Right lobe of liver (tissue), 6 donors: ENCODE measurements around the gene LDLRAD4. TPM values are rescaled to one million over a fixed set of nuclear protein-coding genes. Genes with fewer than 3 reads are reported as not detected.

Experiments
- ATAC-seq, 4 donors: fragments of 200-7000 bp; cut with Tn5 transposase; one replicate each; pipeline ENCODE4 v1.9.1; 2020; ENCODE audit warnings: mild to moderate bottlenecking in 4 of 4, moderate library complexity in 4 of 4
- DNase-seq, 3 donors: peaks; one replicate each; pipeline ENCODE4 v3.0.0-alpha.2; 2020
- H3K27ac ChIP-seq, 3 donors: fragments of 200-600 bp; one replicate each; pipeline ENCODE4 v1.8.0; 2022
- H3K27me3 ChIP-seq, 2 donors: fragments of 200-600 bp; one replicate each; pipeline ENCODE4 v1.8.0; 2022
- H3K36me3 ChIP-seq, 4 donors: fragments of 200-600 bp; sonication (generic) in 1 of 4; one replicate each; pipeline versions ENCODE4 v1.5.1 to v1.8.0; 2017 to 2022; ENCODE audit warnings: control low read depth in 1 of 4
- H3K4me1 ChIP-seq, 4 donors: fragments of 200-600 bp; sonication (generic) in 1 of 4; one replicate each; pipeline versions ENCODE4 v1.5.1 to v1.8.0; 2017 to 2022; ENCODE audit warnings: control low read depth in 1 of 4
- H3K4me3 ChIP-seq, 3 donors: fragments of 200-600 bp; one replicate each; pipeline ENCODE4 v1.8.0; 2022
- H3K9me3 ChIP-seq, 4 donors: fragments of 200-600 bp; sonication (generic) in 1 of 4; one replicate each; pipeline versions ENCODE4 v1.5.1 to v1.8.0; 2017 to 2022; ENCODE audit warnings: control low read depth in 1 of 4
- POLR2A ChIP-seq: fragments of 450-650 bp; IDR thresholded peaks from one replicate; pipeline ENCODE4 v1.6.1; 2017; ENCODE audit warnings: antibody characterized with exemption, mild to moderate bottlenecking
- WGBS: methylation state at CpG from one replicate; pipeline ENCODE4 v1.1.6; 2018; ENCODE audit warnings: low coverage, low lambda C conversion rate; ENCODE audit not compliant: insufficient coverage; ENCODE audit errors: missing lambda C conversion rate; 5-methylcytosine and 5-hydroxymethylcytosine counted together
- intact Hi-C, 2 donors: fragments of 100-400 bp; cut with DNase I; formaldehyde crosslinking; loops; one replicate each; pipeline versions ENCODE4 v1.11.2 to v1.14.1; 2022
- total RNA-seq, 6 experiments: library from RNA; depleted of rRNA in 2 of 6; stranded (reverse); fragments of >200 nt in 2 of 6; fragmentation: NEBNext Ultra II Directional in 3 of 6; extraction: Animal tissue kit (Norgen Biotek cat#: 25700) in 3 of 6; gene quantifications; one replicate each; pipeline versions ENCODE4 v1.1.0 to v1.2.4, GENCODE V29; 2016 to 2023
- TF ChIP-seq, protein P1 (sequence below), 4 donors: fragments of 200-600 bp in 3 of 4; fragments of 450-650 bp in 1 of 4; IDR thresholded peaks; one replicate each; pipeline versions ENCODE4 v1.5.1 to v1.8.0; 2016 to 2022; ENCODE audit warnings: antibody characterized with exemption in 4 of 4, mild to moderate bottlenecking in 2 of 4
- donor health status: DM: no; HTN: yes; CAD: no.
- donor health status: DM: no; HTN: no; CAD: no.
- donor health status: DM: no; HTN: no; CAD: no.
- donor health status: DM: no; HTN: yes; CAD: no.
- donor health status: DM: no; HTN: yes; CAD: no.

Gene LDLRAD4
- total RNA-seq, 6 experiments from 2014 or later = 10.6 to 66.4 (median 18.7) TPM

DNA sequence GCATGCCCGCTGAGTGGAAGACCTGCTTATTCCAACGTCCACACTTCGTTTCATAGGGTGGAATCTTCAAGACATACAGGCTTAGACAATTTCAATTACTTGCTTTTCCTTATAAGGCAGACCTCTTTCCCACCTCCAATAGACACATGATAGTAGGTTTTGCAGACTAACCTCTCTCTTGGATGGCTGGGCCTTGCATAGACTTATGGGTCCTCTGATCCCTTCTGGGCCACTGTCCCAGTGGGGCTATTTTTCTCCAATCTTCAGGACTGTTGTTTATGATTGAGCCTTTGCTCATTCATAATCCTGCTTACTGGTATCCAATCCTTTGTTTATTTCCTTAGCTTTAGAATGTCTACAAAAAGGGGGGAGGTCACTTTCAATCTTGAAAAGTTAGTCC lies 368.9 kb downstream of the LDLRAD4 start:
- Histone ChIP-seq H3K4me1 (peaks cover 0 to 9% (median 1%) of the 10 kb centered on the region in 4 donors), H3K36me3 (no peaks in the 10 kb centered on the region), H3K9me3 (no peaks in the 10 kb centered on the region), H3K27ac (no peak overlapping the region), H3K4me3 (no peak overlapping the region), H3K27me3 (no peaks in the 10 kb centered on the region)
- intact Hi-C loops = no loop called here
- TF ChIP-seq POLR2A = no peak
- TF ChIP-seq, protein P1, sequence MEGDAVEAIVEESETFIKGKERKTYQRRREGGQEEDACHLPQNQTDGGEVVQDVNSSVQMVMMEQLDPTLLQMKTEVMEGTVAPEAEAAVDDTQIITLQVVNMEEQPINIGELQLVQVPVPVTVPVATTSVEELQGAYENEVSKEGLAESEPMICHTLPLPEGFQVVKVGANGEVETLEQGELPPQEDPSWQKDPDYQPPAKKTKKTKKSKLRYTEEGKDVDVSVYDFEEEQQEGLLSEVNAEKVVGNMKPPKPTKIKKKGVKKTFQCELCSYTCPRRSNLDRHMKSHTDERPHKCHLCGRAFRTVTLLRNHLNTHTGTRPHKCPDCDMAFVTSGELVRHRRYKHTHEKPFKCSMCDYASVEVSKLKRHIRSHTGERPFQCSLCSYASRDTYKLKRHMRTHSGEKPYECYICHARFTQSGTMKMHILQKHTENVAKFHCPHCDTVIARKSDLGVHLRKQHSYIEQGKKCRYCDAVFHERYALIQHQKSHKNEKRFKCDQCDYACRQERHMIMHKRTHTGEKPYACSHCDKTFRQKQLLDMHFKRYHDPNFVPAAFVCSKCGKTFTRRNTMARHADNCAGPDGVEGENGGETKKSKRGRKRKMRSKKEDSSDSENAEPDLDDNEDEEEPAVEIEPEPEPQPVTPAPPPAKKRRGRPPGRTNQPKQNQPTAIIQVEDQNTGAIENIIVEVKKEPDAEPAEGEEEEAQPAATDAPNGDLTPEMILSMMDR (IDR thresholded peaks at IDR 0.05) = no peak
- DNase-seq (no peak), ATAC-seq (no peak)
- WGBS = 90% methylated on average over 2 of the region's 3 CpGs

DNA sequence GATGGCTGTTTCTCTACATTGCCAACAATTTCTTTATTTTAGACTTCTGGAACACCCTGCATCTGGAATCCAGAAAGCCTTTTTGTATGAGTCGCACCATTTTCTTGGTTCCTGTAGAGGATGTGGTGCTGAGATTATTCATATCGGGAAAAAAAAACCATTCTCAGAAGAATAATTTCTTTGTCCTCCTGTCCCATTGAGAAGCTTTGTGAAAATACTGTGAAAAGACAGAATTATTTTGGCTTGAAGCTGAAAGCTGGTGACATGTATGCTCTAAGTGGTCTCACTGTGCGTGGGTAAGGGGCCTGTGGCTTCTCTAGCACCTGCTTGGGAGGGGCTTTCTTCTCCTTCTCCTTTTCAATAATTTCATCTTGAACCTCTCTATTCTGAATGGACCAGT lies 369.4 kb downstream of the LDLRAD4 start:
- DNase-seq (no peak), ATAC-seq (no peak)
- Histone ChIP-seq H3K27me3 (no peaks in the 10 kb centered on the region), H3K4me3 (no peak overlapping the region), H3K4me1 (peaks cover 0 to 9% (median 1%) of the 10 kb centered on the region in 4 donors), H3K27ac (no peak overlapping the region), H3K36me3 (no peaks in the 10 kb centered on the region), H3K9me3 (no peaks in the 10 kb centered on the region)
- TF ChIP-seq POLR2A = no peak
- TF ChIP-seq, protein P1 (IDR thresholded peaks at IDR 0.05) = no peak
- intact Hi-C loops = no loop called here
- WGBS = 71% methylated on average over 3 of the region's 3 CpGs

DNA sequence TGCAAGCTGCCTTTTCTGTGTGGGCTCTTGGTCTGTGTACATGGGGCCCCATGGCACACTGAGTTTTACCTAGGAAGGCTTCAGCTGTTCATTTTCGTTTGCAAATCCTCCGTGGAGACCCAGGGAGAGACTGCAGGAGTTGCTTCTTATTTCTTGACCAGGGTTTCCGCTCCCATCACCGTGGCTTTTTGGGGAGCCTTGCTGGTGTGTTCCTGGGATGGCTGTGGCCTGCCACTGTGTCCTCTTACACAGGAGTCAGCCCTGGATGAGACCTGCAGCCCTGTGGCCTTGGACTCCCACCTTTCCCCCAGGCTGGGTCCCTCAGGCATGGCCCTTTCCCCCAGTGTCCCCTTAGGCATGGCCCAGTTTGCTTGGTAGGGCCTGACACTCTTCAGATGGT lies 370.8 kb downstream of the LDLRAD4 start:
- peaks cover 0 to 6% (median 1%) of the 10 kb centered on the region in 4 donors for H3K4me1 ChIP-seq
- WGBS = no CpG with 5 or more reads among the region's 4 CpGs
- ATAC-seq = no peak
- H3K27ac ChIP-seq = no peak overlapping the region
- TF ChIP-seq, protein P1 (IDR thresholded peaks at IDR 0.05) = no peak
- TF ChIP-seq POLR2A = no peak
- no peaks in the 10 kb centered on the region for H3K27me3 ChIP-seq
- no peaks in the 10 kb centered on the region for H3K36me3 ChIP-seq
- no peak for DNase-seq
- intact Hi-C loops = no loop called here
- no peak overlapping the region for H3K4me3 ChIP-seq
- H3K9me3 ChIP-seq = no peaks in the 10 kb centered on the region

DNA sequence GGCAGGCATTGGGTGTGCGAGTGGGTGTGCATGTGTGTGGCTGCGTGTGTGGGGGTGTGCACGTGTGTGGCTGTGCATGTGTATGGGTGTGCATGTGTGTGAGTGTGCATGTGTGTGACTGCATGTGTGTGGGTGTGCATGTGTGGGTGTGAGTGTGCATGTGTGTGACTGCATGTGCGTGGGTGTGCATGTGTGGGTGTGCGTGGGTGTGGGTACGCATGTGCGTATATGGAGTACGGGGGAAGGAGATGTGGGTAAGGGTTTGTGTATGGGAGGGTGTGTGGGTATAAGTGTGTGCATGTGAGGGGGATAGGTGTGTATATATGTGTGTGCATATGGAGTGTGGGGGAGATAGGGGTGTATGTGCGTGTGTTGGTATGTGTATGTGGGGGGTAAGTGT lies 371.4 kb downstream of the LDLRAD4 start:
- no peak for DNase-seq
- no peak for TF ChIP-seq POLR2A
- TF ChIP-seq, protein P1 (IDR thresholded peaks at IDR 0.05) = no peak
- ATAC-seq = peak in 1 of 4 donors; percentile 7
- peaks cover 0 to 4% (median 1%) of the 10 kb centered on the region in 4 donors for H3K4me1 ChIP-seq
- no peak overlapping the region for H3K4me3 ChIP-seq
- no peaks in the 10 kb centered on the region for H3K36me3 ChIP-seq
- whole genome bisulfite sequencing = 79% methylated on average over 6 of the region's 9 CpGs
- intact Hi-C loops = no loop called here
- H3K9me3 ChIP-seq = no peaks in the 10 kb centered on the region
- H3K27me3 ChIP-seq = no peaks in the 10 kb centered on the region
- no peak overlapping the region for H3K27ac ChIP-seq

DNA sequence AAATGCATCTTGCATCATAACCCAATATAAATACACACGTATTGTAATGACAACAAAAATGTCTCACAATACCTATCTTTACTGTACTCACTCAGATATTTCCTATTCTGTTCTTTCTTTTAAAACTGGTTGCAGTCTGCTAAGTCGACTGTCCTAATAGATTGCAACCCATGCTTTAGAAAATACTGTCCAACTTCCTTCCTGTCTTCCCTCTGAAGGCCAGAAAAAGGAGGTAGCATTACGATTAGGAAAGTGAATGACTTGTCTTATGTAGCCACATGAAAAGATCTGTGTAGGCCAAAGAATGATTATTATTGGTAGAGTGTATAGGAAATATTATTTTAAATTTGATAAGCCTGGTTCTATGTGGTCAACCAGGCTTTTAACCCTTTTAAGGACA lies 373.7 kb downstream of the LDLRAD4 start:
- ATAC-seq = peak in 1 of 4 donors; percentile 23
- WGBS = 22% methylated on average over 3 of the region's 3 CpGs
- intact Hi-C loops = no loop called here
- Histone ChIP-seq H3K4me1 (peaks cover 0 to 4% (median 1%) of the 10 kb centered on the region in 4 donors), H3K36me3 (no peaks in the 10 kb centered on the region), H3K4me3 (no peak overlapping the region), H3K9me3 (peaks cover 0 to 14% (median 5%) of the 10 kb centered on the region in 4 donors), H3K27ac (no peak overlapping the region), H3K27me3 (no peaks in the 10 kb centered on the region)
- DNase-seq = no peak
- TF ChIP-seq POLR2A = no peak
- TF ChIP-seq, protein P1 (IDR thresholded peaks at IDR 0.05) = no peak
